HG03280 (cell line): Measurements from ENCODE around the gene RNF169.

Source experiments
- ATAC-seq: cut with Tn5 transposase; IDR thresholded peaks from one replicate; pipeline ENCODE4 v1.9.1; 2021; ENCODE audit warnings: mild to moderate bottlenecking, moderate library complexity; ENCODE audit not compliant: unreplicated experiment

RNF169 gene

GRCh38 chr11:74863410-74863809 is 114.8 kb downstream of the RNF169 start:
- ATAC-seq = no peak

- no peak for ATAC-seq
Measured at GRCh38 chr11:74866557-74866956, 117.9 kb downstream of the RNF169 start.

- ATAC-seq = no peak
Measured at GRCh38 chr11:74870485-74870884, 121.8 kb downstream of the RNF169 start.

GRCh38 chr11:74871037-74871436 is 122.4 kb downstream of the RNF169 start:
- no peak for ATAC-seq

GRCh38 chr11:74877132-74877531 is 128.5 kb downstream of the RNF169 start:
- no peak for ATAC-seq
